NCI-H460 (cell line): ENCODE results near the gene TICRR. TPM values are rescaled to one million over a fixed set of nuclear protein-coding genes. Genes with fewer than 3 reads are reported as not detected.
A peak's percentile ranks its signal among the peaks of the same experiment; 100 is the strongest.

Source experiments
- DNase-seq: peaks from one replicate; pipeline ENCODE4 v3.0.0-alpha.2; 2016; ENCODE audit warnings: low read depth; ENCODE audit errors: extremely low read depth
- total RNA-seq: library from RNA; depleted of rRNA; stranded (reverse); fragments of >200 nt; shearing (Covaris generic); gene quantifications from 2 replicates; pipeline ENCODE4 v1.2.3, GENCODE V29; 2014

Gene TICRR
- total RNA-seq, 1 experiment from 2014 or later, result 5.9 TPM

DNA sequence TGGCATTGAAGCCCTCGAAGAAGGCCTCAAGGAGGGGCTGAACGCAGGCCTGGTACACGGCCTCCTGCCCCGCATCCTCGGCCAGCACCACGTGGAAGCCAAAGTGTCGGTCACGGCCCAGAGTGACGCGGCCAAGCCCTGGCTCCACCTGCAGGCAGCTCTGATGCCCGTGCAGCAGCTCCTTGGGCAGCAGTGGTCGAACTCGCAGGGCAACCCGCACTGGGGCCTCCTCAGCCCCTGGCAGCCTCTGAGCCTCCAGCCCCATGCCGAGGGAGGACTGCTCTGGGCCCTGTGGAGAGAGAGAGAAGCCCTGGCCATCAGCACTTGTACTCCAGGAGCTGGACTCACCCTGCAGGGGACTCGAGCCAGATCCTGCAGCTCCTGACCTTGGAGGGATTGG is 77.4 kb downstream of the TICRR start:
- no peak for DNase-seq

DNA sequence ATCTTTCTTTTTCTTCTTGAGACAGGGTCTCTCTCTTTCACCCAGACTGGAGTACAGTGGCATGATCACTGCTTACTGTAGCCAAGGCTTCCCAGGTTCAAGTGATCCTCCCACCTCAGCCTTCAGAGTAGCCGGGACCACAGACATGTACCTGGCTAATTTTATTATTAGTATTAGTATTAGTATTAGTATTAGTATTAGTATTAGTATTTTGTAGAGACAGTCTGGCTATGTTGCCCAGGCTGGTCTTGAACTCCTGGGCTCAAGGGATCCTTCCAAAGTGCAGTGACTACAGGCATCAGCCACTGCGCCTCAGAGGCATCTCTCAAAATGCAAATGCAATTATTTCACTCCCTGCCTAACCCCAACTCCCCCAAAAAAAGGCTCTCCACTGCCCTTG is 78.3 kb downstream of the TICRR start:
- DNase-seq, result no peak

DNA sequence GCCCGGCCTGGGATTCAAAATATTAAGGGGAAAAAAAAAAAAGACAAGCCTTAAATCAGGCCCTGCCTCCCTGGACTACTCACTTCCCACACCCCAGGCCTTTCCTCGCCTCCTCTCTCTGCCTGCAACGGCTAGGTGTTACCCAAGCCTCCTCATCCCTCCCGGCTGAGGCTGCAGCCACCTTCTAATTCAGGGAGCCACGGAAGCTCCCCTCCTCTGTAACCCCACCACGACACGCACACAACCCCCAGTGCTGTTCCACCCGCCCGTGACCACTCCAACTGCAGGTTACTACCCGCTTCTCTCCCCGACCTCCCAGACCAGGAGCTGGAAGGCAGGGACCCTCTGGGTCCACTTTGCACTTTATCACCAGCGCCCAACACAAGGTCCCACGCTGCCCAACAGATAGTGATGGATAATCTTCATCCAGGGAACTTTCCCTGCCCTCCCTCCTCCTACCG is 79.1 kb downstream of the TICRR start:
- no peak for DNase-seq

DNA sequence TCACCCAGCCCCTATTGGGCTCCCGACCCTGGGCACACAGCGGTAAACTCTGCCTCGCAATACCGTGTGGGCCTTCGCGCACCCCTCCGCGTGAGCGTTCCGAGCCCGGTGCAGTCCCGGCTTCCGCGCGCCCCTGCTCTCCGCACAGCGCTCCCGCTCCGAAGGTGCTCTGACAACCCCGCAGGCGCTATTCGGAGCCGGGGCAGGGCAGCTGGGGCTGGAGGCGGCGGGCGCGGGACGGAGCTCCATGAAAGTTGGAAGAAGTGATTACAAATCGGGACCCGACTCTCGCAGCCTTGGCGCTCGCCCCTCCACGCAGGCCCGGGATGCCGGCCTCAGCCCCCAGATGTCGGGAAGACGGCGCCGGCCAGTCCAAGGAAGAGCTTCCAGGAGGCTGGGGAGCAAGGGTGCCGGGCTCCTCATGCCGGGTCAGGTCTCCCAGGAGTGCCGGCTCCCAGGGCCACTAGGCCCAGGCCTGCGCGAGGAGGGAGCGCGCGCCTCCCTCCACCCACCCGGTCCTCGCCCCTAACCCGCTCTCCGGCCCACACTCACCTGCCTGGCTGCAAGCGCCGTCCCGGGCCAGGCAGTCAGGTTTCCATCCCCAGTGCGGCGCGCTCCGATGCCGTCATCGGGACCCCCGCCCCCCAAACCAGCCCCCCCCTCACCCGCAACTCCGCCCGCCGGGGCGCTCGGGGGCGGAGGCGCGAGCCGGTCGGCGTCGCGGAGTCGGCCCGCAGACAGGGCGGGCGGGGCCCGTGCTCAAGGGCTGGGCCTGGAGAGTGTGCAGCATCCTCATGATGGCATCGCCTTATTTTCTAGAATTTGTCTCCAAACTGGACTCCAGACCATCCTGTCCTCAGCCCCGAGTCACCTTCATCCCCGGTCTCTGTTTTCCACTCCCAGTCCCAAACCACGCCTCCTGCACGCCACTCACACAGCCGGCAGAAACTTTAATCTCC is 79.9 kb downstream of the TICRR start, which contains the start of gene KIF7:
KIF7 (minus strand) TSS at position 621 of the 959 bp plus-strand sequence. CDS start 2,537 bp downstream, outside the sequence.
- DNase-seq, result no peak

DNA sequence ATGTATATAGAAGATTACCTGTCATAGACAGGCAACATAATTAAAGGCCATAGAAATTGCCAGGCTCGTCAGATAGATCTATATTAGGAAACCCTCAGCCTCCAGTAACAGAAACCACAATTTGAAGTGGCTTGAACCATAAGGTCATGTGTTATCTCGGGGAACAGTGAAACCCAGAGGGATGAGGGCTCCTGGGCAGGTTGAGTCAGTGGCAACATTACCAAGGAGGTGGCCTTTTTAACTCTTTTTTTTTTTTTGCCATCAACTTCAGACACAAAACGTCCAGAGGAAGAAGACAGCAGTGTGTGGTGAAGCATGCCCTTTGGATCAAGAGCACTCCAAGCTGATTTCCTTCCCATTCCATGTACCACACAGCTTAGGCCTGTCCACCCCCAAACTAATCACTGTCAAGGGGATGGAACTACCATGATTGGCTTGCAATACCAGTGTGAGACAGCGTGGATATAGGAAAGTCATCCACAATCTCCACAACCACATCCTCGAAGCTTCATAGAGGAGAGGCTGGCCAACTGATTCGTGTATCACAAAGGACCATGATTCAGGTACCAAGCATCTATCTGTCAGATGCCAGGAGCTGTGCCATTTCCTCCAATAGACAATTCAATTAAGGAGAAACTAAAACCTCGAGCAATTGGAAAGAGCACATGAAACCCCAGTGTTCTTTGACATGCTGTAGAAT is 81.0 kb downstream of the TICRR start:
- DNase-seq, result no peak

DNA sequence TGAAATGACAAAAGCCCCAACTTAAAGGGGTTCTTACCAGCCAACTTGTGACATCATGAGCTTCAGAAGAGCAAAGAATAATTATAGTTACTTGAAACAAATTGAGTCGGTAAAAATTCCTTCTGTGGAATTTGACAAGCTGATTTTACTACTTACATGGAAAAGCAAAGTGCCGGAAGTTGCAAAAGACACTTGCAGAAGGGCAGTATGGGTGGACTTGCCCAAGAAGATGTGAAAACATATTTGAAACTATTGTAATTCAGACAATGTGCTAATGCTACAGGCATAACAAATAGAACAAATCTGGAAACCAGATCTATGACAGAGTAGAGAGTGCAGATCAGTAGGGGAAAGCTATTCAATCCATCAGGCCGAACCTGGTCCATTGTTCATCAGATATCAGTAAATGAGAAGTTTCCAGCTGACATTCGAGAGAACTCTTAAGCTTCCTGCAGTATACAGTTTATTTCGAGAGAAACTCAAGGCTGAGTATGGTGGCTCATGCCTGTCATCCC is 82.5 kb downstream of the TICRR start:
- DNase-seq, result no peak

DNA sequence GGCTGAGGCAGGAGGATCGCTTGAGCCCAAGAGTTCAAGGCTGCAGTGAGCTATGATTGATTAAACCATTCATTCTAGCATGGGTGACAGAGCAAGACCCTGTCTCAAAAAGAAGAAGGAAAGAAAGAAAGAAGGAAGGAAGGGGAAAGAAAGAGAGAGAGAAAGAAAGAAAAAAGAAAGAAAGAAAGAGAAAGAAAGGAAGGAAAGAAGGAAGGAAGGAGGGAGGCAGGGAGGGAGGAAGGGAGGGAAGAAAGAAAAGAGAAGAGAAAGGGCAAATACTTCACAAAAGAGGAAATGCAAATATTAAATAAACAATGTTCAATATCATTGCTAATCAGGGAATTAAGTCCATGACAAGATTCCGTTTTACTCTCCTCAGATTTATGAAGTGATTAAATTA is 84.0 kb downstream of the TICRR start:
- no peak for DNase-seq

DNA sequence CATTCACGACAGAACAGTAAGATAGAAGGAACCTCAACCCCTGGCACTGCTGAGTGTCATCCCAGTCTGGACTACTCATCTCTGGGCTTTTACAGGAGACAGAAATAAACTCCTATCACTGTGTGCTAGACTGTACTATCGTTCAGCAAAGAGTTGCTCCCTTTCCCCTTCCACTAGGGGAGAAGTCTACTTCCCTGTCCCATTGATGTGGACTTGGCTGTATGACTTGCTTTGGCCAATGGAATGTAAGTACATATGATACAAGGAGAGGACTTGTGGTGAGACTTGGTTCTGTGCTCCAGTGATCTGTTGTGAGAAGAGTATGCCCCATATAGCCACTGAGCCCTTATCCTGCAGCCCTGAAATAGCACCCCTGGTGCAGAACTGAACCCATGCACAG is 85.3 kb downstream of the TICRR start:
- DNase-seq, result no peak

DNA sequence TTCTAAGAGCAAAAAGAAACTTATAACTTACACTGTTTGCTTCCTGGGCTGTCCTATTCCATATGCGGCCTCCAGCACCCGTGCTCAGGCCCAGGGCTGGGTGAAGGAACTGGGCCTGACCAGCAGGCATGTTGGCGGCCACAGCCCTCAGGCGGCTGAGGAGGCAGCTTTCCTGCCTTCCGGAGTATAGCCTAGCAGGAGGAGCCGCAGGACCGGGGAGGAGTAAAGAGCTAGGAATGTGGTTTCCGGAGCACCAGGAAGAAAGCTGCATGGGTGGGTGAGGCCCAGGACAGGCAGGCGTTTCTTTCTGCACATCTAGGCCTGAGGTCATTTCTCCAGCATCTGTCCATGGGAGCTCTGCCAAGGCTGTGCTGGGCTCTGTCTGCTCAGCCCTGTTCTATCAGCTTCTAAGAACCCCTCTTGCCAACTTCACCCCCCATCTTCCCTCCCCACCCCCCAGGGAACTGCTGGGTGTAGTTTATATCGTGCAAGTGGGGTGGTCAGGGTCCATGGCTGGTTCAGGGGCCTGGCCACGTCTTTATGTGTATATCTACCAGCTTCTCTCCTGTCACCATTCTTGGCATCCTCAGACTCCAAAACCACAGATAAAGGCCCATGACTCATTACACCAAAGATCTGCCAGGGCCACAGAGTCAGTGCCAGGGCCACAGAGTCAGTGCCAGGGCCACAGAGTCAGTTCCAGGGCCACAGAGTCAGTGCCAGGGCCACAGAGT is 87.8 kb downstream of the TICRR start:
- DNase-seq, result no peak

DNA sequence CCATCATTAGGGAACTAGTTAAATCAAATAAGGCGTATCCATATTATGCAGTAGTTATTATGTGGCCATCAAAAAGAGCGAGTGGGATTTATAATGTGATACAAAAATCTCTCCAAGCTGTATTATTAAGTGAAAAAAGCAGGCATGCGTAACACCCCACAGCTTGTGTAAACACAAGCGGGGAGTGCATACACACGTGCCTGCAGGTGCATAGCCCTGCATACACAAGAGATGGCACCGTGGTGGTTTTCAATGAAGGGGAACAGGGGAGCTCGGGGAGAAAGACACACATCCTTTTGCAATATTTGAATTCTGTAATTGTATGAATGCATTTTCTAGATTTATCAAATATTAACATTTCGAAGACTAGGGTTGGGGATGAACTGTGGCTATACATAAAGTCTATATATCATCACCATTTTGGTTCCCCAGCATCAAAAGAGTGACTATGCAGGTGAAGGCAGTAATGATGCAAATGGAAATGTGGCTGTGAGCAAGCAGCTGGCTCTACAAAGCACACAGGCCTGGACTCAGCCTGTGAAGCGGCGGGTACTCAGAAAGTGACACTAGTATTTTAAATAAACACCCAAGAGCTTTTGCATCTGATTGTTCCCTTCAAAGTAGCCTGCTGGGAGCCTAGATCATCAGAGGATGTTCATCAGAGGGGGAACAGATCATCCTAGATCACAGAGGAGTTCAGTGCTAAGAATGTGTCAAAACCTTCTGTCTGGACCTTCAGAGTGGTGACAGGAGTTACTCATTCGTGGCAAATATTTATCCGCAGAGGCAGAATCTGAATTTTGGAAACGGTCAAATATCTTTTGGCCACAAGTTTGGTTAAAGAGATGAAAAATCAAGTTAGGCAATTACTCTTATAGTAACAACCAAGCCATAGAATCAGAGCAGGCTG is 89.4 kb downstream of the TICRR start:
- no peak for DNase-seq

DNA sequence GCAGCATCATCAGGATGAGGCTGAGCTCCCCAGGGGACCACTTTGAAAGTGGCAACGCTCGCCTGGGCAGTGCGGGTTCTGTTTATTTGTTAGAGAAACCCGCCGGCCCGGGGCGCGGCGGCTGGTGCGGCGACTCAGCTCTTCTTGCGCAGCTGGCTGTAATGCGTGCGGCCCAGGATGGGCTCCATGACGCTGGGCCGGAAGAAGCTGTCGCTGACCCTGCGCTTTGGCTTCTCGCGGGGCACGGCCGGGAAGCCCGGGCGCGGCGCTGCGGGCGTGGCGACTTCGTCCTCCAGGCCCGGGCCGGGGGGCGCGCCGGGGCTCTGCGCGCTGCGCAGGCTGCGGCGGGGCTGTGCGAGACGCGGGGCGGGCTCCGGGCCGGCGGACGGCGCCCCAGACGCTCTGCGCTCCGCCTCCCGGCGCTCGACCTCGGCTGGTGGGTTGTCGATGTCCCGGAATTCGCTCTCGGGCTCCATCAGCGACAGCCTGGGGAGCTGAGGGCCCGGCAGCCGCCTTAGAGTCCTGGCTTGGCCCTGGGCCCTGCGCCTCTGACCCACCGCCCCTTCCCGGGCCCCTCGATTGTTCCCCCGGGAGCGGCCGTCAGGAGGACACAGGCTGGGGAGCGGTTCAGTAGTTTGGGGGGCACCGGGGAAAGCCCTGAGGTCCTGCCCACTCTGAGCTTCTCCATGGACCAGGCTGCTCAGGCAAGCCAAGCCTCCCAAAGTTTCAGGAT is 90.3 kb downstream of the TICRR start:
- DNase-seq, result peak; percentile 30

DNA sequence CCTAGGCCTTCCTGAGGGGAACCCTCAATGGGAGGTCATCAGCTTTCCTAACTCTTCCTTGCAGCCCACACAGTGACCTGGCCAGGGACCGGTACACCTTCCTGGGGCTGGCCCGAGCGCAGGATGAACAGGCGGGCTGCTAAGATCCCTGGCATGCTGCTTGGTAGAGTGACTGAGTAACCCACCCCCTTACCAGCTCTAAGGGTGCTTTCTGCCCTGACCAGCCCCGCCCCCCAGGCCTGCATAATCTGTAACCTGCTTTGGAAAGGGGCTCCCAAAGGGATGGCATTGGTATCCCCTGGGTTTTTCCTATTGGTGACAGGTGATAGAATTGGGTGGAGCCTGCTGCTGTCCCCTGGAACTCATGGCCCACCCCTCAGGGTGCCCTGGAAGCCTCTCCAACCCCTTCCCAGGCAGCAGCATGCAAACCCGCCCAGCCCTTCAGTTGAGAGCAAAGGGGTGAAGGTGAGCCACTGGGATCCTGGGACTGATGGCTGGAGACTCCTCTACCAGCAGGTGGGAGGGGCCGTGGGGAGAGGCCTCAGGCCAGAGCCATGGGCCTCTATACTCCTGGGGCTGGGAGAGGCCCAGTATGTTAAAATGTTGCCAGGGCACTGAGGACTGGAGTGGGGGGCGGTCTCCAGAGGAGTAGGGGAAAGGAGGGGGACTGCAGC is 91.1 kb downstream of the TICRR start:
- no peak for DNase-seq

DNA sequence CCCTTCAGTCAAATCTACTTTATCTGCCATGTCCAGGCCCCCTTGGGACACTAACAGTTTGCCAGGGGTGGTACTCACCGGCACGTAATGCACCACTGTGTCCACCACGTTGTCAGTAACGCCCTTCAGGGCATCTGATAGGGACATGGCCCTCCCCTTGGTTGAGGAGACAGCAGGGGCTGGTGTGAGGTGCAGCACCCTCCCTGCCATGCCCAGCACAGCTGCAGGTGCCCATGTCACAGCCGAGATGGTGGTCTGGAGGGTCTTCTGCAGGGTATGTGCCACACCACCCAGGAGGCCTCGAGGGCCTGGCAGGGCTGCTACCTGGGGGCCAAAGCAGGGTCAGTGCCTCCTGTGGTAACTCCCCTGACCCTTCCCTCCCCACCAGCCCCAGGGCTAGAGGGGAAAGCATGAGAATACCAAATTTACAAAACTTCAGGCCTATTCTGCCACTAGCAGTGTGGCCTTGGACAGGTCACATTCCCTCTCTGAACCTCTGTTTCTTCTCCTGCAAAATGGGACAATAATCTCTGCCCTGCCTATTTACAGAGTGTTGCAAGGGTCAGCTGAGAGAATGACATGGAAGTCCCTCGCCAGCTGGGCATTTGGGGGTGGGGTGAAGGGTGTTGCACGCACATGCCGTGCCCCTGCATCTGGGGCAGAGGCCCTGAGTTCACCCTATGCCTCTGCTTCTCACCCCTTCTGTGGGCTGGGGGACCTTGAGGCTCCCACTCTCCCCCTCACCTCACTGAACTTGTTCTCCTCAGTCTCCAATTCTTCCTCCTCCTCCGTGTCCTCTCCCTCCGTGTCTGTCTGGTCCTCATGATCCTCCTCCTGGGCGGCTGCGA is 91.8 kb downstream of the TICRR start:
- no peak for DNase-seq

DNA sequence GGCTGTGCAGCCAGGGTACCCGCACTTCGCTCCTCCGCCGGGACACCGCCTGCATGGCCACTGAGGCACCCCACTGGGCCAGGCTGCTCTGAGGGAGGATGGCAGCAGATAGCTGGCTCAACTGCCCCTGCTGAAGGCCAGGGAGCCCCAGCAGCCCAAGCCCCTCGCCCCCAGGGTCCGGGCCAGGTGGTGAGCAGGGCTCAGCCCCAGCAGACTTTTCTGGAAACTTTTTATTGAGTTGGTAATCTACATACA is 92.4 kb downstream of the TICRR start:
- DNase-seq, result no peak

DNA sequence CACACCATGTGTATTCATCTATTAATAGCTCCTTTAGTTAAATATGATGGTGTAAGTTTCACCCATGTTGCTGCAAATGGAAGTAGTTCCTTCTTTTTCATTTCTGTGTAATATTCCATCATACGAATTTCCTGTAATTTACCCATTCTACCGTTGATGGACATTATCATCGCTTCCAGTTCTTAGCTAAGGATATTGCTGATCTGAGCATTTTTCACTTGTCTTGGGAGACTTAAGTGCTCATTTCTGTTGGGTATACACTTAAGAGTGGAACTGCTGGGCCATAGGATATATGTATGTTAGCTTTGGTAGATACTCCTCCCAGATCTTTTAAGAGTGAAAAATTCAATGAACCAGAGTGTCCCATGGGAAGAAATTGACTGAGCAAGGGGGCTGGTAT is 92.9 kb downstream of the TICRR start:
- no peak for DNase-seq

DNA sequence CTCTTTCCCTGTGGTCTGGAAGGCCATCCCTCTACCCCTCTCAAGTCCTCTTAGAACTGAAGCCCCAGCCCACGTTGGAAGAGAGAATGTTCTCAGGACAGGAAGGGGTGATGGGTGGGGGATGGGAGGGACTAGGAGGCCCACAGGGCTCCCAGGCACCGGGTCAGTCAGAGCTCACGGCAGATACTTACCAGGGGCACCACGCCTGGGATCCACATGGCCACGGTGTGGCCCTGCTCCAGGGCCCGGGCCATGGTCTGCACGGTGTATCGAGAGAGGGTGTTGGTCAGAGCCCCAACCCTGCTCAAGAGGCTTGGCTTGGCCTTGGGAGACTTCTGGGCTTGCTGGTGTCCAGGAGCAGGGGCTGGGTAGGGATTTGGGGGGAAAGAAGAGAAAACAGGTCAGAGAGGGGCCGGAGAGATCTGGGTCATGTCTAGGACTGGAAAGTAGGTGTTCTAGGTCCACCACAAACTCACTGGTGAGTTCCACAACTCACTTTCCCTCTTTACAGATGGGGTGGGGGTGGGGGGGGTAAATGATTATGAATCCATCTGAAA is 94.1 kb downstream of the TICRR start:
- no peak for DNase-seq

DNA sequence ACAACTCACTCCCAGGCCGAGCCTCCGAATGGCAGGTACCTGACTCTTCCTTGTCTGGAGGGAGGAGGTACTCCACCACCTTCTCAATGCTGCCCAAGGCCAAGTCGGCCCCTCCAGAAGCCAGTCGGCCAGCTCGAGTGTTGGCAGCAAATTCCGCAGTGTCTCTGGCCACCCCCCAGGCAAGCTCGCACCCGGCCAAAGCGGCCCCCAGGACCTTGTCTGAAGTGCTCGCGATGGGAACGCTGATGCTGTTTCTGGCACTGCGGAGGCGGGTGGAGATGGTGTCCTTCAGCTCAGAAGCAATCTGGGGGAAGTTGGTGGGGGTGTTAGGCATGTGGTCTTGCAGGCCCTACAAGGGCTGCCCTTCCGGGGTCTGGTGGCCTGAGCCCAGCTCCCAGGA is 94.7 kb downstream of the TICRR start:
- no peak for DNase-seq
